Measurements from ENCODE around the gene ERI3. TPM values are rescaled to one million over a fixed set of nuclear protein-coding genes. Genes with fewer than 3 reads are reported as not detected.

ERI3 gene
- total RNA-seq, 1 experiment from 2014 or later: 83.3 TPM

- ChIA-PET POLR2A (no interaction called here), CTCF (no interaction called here)
- ATAC-seq: no peak
- Histone ChIP-seq H3K27me3 (ENCODE audit: control insufficient read depth, insufficient read depth, low read length) (no peaks in the 10 kb centered on the region), H3K27ac (ENCODE audit: low read length) (no peak overlapping the region), H3K4me1 (ENCODE audit: control insufficient read depth, insufficient read depth, low read length) (no peaks in the 10 kb centered on the region), H3K9me3 (ENCODE audit: control insufficient read depth, insufficient read depth, low read depth, low read length) (no peaks in the 10 kb centered on the region), H3K36me3 (ENCODE audit: control insufficient read depth, insufficient read depth, low read length) (no peaks in the 10 kb centered on the region), H3K4me3 (ENCODE audit: low read depth in 2 of 2, low read length in 2 of 2) (no peak overlapping the region)
- in situ Hi-C loops (cut with HindIII; ENCODE audit: low pct_unique_long_range_greater_than_20kb, low sequenced_read_pairs): no loop called here
- DNase-seq (ENCODE audit: low read depth, low spot score): no peak
- intact Hi-C loops (cut with micrococcal nuclease; ENCODE audit: unreplicated experiment): no loop called here
- BruUV-seq (replicated peaks): no TSS peak
- no peak for TF ChIP-seq POLR2AphosphoS5 (IDR thresholded peaks at IDR 0.05; ENCODE audit: low read depth, low read length)
- TF ChIP-seq SIN3A (IDR thresholded peaks at IDR 0.05; ENCODE audit: borderline replicate concordance, insufficient read depth, low read depth, low read length): no peak
- TF ChIP-seq TCF7L2 (IDR thresholded peaks at IDR 0.05; ENCODE audit: low read depth, low read length): no peak
- no peak for TF ChIP-seq CTCF (IDR thresholded peaks at IDR 0.05)
- no peak for TF ChIP-seq REST (IDR thresholded peaks at IDR 0.05; ENCODE audit: insufficient read depth in 1 of 2, low read depth in 2 of 2, low read length in 1 of 2)
Observed at GRCh38 chr1:44275991-44276405, 79.1 kb downstream of the ERI3 start.

- H3K27me3 ChIP-seq (ENCODE audit: control insufficient read depth, insufficient read depth, low read length): no peaks in the 10 kb centered on the region
- ChIA-PET POLR2A (no interaction called here), CTCF (no interaction called here)
- H3K36me3 ChIP-seq (ENCODE audit: control insufficient read depth, insufficient read depth, low read length): no peaks in the 10 kb centered on the region
- no TSS peak for BruUV-seq (replicated peaks)
- H3K4me1 ChIP-seq (ENCODE audit: control insufficient read depth, insufficient read depth, low read length): no peaks in the 10 kb centered on the region
- H3K9me3 ChIP-seq (ENCODE audit: control insufficient read depth, insufficient read depth, low read depth, low read length): no peaks in the 10 kb centered on the region
- intact Hi-C loops (cut with micrococcal nuclease; ENCODE audit: unreplicated experiment) (no loop called here), in situ Hi-C loops (cut with HindIII; ENCODE audit: low pct_unique_long_range_greater_than_20kb, low sequenced_read_pairs) (no loop called here)
- no peak for ATAC-seq
- no peak overlapping the region for H3K27ac ChIP-seq (ENCODE audit: low read length)
- TF ChIP-seq TCF7L2 (IDR thresholded peaks at IDR 0.05; ENCODE audit: low read depth, low read length): no peak
- TF ChIP-seq SIN3A (IDR thresholded peaks at IDR 0.05; ENCODE audit: borderline replicate concordance, insufficient read depth, low read depth, low read length): no peak
- no peak for TF ChIP-seq CTCF (IDR thresholded peaks at IDR 0.05)
- TF ChIP-seq POLR2AphosphoS5 (IDR thresholded peaks at IDR 0.05; ENCODE audit: low read depth, low read length): no peak
- DNase-seq (ENCODE audit: low read depth, low spot score): no peak
- H3K4me3 ChIP-seq (ENCODE audit: low read depth in 2 of 2, low read length in 2 of 2): no peak overlapping the region
Observed at GRCh38 chr1:44275296-44275962, 79.6 kb downstream of the ERI3 start.
